ENCODE data around the gene TTC21B. TPM values are rescaled to one million over a fixed set of nuclear protein-coding genes. Genes with fewer than 3 reads are reported as not detected.

TTC21B gene
- total and polyA plus RNA-seq, 9 of the 15 experiments (the other 6 are each of a cell fraction or from before 2014, with no cell fraction given): 5.2 to 34.9 (median 18.5) TPM

DNA sequence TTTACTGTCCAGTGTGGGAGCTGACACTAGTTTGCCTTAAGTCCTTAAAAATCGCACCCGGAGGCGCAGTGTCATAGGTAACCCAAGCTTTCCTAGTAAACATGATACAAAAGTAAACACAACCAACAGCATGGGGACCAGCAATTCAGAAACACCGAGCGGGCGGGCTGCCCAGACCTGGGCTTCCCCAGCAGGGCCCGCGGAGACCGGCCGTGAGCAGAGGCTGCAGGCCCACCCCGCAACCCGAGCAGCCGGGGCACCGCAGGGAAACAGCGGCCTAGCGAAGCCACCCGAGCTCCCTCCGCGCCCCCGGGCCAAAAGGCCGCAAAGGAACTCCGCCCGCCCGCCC, 296 bp downstream of the TTC21B start:
- Histone ChIP-seq H3K9ac (ENCODE audit: insufficient read depth in 1 of 2, low read depth in 2 of 2, low read length in 2 of 2) (peak overlapping the region; percentile 81 to 96), H3K27ac (ENCODE audit: extremely low read depth, low read depth, low read length) (peak overlapping the region; percentile 83), H3K4me1 (replicated peaks in 1 of 2; ENCODE audit: control insufficient read depth in 2 of 2, insufficient read depth in 2 of 2, low read length in 2 of 2) (peaks cover 0 to 17% of the 10 kb centered on the region in 2 experiments; a peak in 3 of 5 replicates), H3K9me3 (replicated peaks; ENCODE audit: control insufficient read depth, insufficient read depth, low read depth, low read length) (no peaks in the 10 kb centered on the region), H3K4me3 (peak overlapping the region; percentile 82), H3K9me1 (ENCODE audit: control insufficient read depth, insufficient read depth, low read length) (no peaks in the 10 kb centered on the region), H3K4me2 (ENCODE audit: insufficient read depth, low read length) (peak overlapping the region; percentile 82), H3K79me2 (ENCODE audit: control insufficient read depth, insufficient read depth, low read length) (peaks cover 41% of the 10 kb centered on the region), H4K20me1 (replicated peaks; ENCODE audit: control insufficient read depth, insufficient read depth, low read length) (no peaks in the 10 kb centered on the region), H3K36me3 (ENCODE audit: control insufficient read depth, insufficient read depth, low read length) (peaks cover 19% of the 10 kb centered on the region; the same call in 2 of the 3 replicates), H3K27me3 (ENCODE audit: control insufficient read depth in 2 of 2, insufficient read depth in 2 of 2, low read length in 2 of 2) (no peaks in the 10 kb centered on the region), H2AFZ (ENCODE audit: low read depth, low read length) (peak overlapping the region; percentile 79)
- no TSS peak for BruUV-seq (replicated peaks)
- intact Hi-C loops (cut with micrococcal nuclease) (loop anchor here (5.0 to 10.0 kb wide), 3 partner anchors 154 to 472 kb away; partner anchors contain the start of gene SCN1A), in situ Hi-C loops (cut with MboI) (no loop called here)
- under 1% methylated on average over 20 of the region's 24 CpGs for WGBS (ENCODE audit: insufficient coverage, low coverage, missing lambda C conversion rate)
- FAIRE-seq (no peak), ATAC-seq (peak; percentile 78), DNase-seq (ENCODE audit: extremely low read depth in 1 of 4, low spot score in 3 of 4) (no peak)
- ChIA-PET POLR2A (interaction anchor here (0.6 to 3.1 kb wide), 9 partner anchors 9 to 1380 kb away, joined by 3 to 20 read pairs (median 4); partner anchors contain the start of gene SCN9A), CTCF (ENCODE audit: low intra/inter-chr PET ratio) (interaction anchor here (1.0 to 1.7 kb wide), 2 partner anchors 153 to 175 kb away, joined by 3 to 16 read pairs; partner anchors contain the start of gene SCN1A)
- peak; percentile 30 for TF ChIP-seq SAP30 (IDR thresholded peaks at IDR 0.05; ENCODE audit: borderline replicate concordance, insufficient read depth, low read depth, low read length, poor library complexity, severe bottlenecking)
- TF ChIP-seq, protein P1, sequence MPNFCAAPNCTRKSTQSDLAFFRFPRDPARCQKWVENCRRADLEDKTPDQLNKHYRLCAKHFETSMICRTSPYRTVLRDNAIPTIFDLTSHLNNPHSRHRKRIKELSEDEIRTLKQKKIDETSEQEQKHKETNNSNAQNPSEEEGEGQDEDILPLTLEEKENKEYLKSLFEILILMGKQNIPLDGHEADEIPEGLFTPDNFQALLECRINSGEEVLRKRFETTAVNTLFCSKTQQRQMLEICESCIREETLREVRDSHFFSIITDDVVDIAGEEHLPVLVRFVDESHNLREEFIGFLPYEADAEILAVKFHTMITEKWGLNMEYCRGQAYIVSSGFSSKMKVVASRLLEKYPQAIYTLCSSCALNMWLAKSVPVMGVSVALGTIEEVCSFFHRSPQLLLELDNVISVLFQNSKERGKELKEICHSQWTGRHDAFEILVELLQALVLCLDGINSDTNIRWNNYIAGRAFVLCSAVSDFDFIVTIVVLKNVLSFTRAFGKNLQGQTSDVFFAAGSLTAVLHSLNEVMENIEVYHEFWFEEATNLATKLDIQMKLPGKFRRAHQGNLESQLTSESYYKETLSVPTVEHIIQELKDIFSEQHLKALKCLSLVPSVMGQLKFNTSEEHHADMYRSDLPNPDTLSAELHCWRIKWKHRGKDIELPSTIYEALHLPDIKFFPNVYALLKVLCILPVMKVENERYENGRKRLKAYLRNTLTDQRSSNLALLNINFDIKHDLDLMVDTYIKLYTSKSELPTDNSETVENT (CRISPR knock-in tag; IDR thresholded peaks at IDR 0.05): 0 out of 2 replicates have a peak, but pooled peaks have one; percentile 7
- TF ChIP-seq KAT7 (CRISPR knock-in tag; IDR thresholded peaks at IDR 0.05; ENCODE audit: borderline replicate concordance): no peak
- TF ChIP-seq, protein P2, sequence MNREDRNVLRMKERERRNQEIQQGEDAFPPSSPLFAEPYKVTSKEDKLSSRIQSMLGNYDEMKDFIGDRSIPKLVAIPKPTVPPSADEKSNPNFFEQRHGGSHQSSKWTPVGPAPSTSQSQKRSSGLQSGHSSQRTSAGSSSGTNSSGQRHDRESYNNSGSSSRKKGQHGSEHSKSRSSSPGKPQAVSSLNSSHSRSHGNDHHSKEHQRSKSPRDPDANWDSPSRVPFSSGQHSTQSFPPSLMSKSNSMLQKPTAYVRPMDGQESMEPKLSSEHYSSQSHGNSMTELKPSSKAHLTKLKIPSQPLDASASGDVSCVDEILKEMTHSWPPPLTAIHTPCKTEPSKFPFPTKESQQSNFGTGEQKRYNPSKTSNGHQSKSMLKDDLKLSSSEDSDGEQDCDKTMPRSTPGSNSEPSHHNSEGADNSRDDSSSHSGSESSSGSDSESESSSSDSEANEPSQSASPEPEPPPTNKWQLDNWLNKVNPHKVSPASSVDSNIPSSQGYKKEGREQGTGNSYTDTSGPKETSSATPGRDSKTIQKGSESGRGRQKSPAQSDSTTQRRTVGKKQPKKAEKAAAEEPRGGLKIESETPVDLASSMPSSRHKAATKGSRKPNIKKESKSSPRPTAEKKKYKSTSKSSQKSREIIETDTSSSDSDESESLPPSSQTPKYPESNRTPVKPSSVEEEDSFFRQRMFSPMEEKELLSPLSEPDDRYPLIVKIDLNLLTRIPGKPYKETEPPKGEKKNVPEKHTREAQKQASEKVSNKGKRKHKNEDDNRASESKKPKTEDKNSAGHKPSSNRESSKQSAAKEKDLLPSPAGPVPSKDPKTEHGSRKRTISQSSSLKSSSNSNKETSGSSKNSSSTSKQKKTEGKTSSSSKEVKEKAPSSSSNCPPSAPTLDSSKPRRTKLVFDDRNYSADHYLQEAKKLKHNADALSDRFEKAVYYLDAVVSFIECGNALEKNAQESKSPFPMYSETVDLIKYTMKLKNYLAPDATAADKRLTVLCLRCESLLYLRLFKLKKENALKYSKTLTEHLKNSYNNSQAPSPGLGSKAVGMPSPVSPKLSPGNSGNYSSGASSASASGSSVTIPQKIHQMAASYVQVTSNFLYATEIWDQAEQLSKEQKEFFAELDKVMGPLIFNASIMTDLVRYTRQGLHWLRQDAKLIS (CRISPR knock-in tag; IDR thresholded peaks at IDR 0.05): no peak
- no peak for TF ChIP-seq ZNF76 (CRISPR knock-in tag; IDR thresholded peaks at IDR 0.05; ENCODE audit: borderline replicate concordance)
- TF ChIP-seq HDGF (IDR thresholded peaks at IDR 0.05): no peak
- TF ChIP-seq ZBED1 (IDR thresholded peaks at IDR 0.05): no peak
- TF ChIP-seq, protein P3, sequence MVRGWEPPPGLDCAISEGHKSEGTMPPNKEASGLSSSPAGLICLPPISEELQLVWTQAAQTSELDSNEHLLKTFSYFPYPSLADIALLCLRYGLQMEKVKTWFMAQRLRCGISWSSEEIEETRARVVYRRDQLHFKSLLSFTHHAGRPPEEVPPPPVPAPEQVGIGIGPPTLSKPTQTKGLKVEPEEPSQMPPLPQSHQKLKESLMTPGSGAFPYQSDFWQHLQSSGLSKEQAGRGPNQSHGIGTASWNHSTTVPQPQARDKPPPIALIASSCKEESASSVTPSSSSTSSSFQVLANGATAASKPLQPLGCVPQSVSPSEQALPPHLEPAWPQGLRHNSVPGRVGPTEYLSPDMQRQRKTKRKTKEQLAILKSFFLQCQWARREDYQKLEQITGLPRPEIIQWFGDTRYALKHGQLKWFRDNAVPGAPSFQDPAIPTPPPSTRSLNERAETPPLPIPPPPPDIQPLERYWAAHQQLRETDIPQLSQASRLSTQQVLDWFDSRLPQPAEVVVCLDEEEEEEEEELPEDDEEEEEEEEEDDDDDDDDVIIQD (CRISPR knock-in tag; IDR thresholded peaks at IDR 0.05): no peak
- no peak for TF ChIP-seq MAFG (tag; conservative IDR thresholded peaks at IDR 0.05)
- TF ChIP-seq RBBP5 (IDR thresholded peaks at IDR 0.05; ENCODE audit: borderline replicate concordance, insufficient read depth, low read length, poor library complexity, severe bottlenecking): peak; percentile 85
- TF ChIP-seq ZNF12 (CRISPR knock-in tag; IDR thresholded peaks at IDR 0.05): 0 out of 2 replicates have a peak, but pooled peaks have one; percentile 7
- TF ChIP-seq ZNF184 (CRISPR knock-in tag; IDR thresholded peaks at IDR 0.05): no peak
- 0 out of 2 replicates have a peak, but pooled peaks have one; percentile 47 for TF ChIP-seq ERF (CRISPR knock-in tag; IDR thresholded peaks at IDR 0.05)
- peak in 1 of 2 experiments; percentile 75; a peak in 2 of 4 replicates for TF ChIP-seq FOXA3 (CRISPR knock-in tag; conservative IDR thresholded peaks at IDR 0.05 in 1 of 2, IDR thresholded peaks at IDR 0.05 in 1 of 2)
- no peak for TF ChIP-seq CAMTA2 (CRISPR knock-in tag; conservative IDR thresholded peaks at IDR 0.05)

Measured in K562 (cell line).